Activated naive CD4-positive, alpha-beta T cell treated with anti-CD3 and anti-CD28 coated beads, Interleukin-2, amount 50 U/mL, for 72 hours (primary cell): Measurements from ENCODE around the gene LFNG. TPM values are rescaled to one million over a fixed set of nuclear protein-coding genes. Genes with fewer than 3 reads are reported as not detected.

Experiments
- ATAC-seq, 2 donors: fragments of 150-1000 bp; cut with Tn5 transposase; 2 replicates each; pipeline ENCODE4 v1.10.0; 2021; ENCODE audit warnings: mild to moderate bottlenecking in 2 of 2, moderate library complexity in 2 of 2
- DNase-seq, 2 donors: peaks; one replicate each; pipeline ENCODE4 v3.0.0; 2021 to 2022; ENCODE audit warnings: low spot score in 2 of 2
- H3K27ac Mint-ChIP-seq, 2 donors: one replicate each; pipeline ENCODE4 v1.8.0; 2022; ENCODE audit warnings: mild to moderate bottlenecking in 2 of 2, mixed read lengths in 2 of 2
- H3K36me3 Mint-ChIP-seq, 2 donors: one replicate each; pipeline ENCODE4 v1.8.0; 2022; ENCODE audit warnings: mixed read lengths in 2 of 2
- H3K9me3 Mint-ChIP-seq, 2 donors: one replicate each; pipeline ENCODE4 v1.8.0; 2022; ENCODE audit warnings: mixed read lengths in 2 of 2
- total RNA-seq, 2 donors: library from RNA; stranded (reverse); gene quantifications; one replicate each; pipeline ENCODE4 v1.2.3, GENCODE V29; 2022

The LFNG gene
- total RNA-seq, 2 donors from 2014 or later = 17.8 to 21.1 TPM

- no peak for DNase-seq
- no peak for ATAC-seq
- no peak overlapping the region for H3K27ac Mint-ChIP-seq
- no peaks in the 10 kb centered on the region for H3K9me3 Mint-ChIP-seq
- H3K36me3 Mint-ChIP-seq = peaks cover 0 to 7% of the 10 kb centered on the region in 2 donors
These were observed 57.3 kb downstream of the LFNG start for GRCh38 chr7:2576742-2577491.

Other genes with a start within 250 kb of the LFNG start
- gene SNX8, start 205.3 kb upstream of the LFNG start, total RNA-seq = 10 to 100 TPM; 35.6 to 36.1 TPM
- 100 to 1,000 TPM; 130 to 260 TPM for gene EIF3B, start 164.9 kb upstream of the LFNG start, total RNA-seq
- gene CHST12, start 116.2 kb upstream of the LFNG start, total RNA-seq = 1 to 10 TPM; 1.3 to 2.6 TPM
- not detected for gene GRIFIN, start 43.4 kb upstream of the LFNG start, total RNA-seq
- 10 to 100 TPM; 26.5 to 37.5 TPM for gene BRAT1, start 35.8 kb downstream of the LFNG start, total RNA-seq
- 1 to 10 TPM; 7.3 to 9.5 TPM for gene IQCE, start 39.2 kb downstream of the LFNG start, total RNA-seq
- 10 to 100 TPM; 23.8 to 28.3 TPM for gene TTYH3, start 112.2 kb downstream of the LFNG start, total RNA-seq
- gene AMZ1, start 168.4 kb downstream of the LFNG start, total RNA-seq = under 1 TPM; 0.06 to 0.14 TPM